HCT116 (cell line): ENCODE measurements around the gene AVPR1B.

ENCODE experiments used
- CTCF ChIP-seq, 3 experiments: fragments of 200-600 bp in 1 of 3; sonication (generic) in 1 of 3; IDR thresholded peaks in 2 of 3; conservative IDR thresholded peaks in 1 of 3; 2 replicates each; pipeline ENCODE4 v1.5.1; 2012 to 2017; ENCODE audit warnings: low read depth in 2 of 3, low read length in 2 of 3, antibody characterized with exemption in 1 of 3, borderline replicate concordance in 1 of 3, control low read depth in 1 of 3, mild to moderate bottlenecking in 1 of 3, mixed read lengths in 1 of 3, mixed run types in 1 of 3, moderate library complexity in 1 of 3; ENCODE audit not compliant: insufficient read depth in 1 of 3
- EZH2phosphoT487 ChIP-seq: fragments of 200-600 bp; IDR thresholded peaks from 2 replicates; pipeline ENCODE4 v1.6.1; 2018; ENCODE audit warnings: antibody characterized with exemption, borderline replicate concordance
- RAD21 ChIP-seq: IDR thresholded peaks from 2 replicates; pipeline ENCODE4 v1.6.1; 2012; ENCODE audit warnings: low read depth, mild to moderate bottlenecking
- SP1 ChIP-seq: IDR thresholded peaks from 2 replicates; pipeline ENCODE4 v1.6.1; 2012; ENCODE audit warnings: low read depth
- SRF ChIP-seq: IDR thresholded peaks from 2 replicates; pipeline ENCODE4 v1.6.1; 2012; ENCODE audit warnings: low read depth

GRCh38 chr1:206114692-206115640 lies 2.2 kb downstream of the AVPR1B start:
- TF ChIP-seq SRF (no peak), EZH2phosphoT487 (no peak), CTCF (IDR thresholded peaks at IDR 0.05 in 2 of 3, conservative IDR thresholded peaks at IDR 0.05 in 1 of 3; ENCODE audit: borderline replicate concordance in 1 of 3, insufficient read depth in 1 of 3, low read depth in 2 of 3, low read length in 2 of 3) (no peak), RAD21 (no peak), SP1 (no peak)
